GM06990 (cell line): ENCODE measurements around the gene KIFC1.

Experiments used
- DNase-seq: peaks from one replicate; pipeline ENCODE4 v3.0.0-alpha.2; 2011; ENCODE audit not compliant: insufficient read length; ENCODE audit errors: extremely low read depth
- H3K27me3 ChIP-seq: replicated peaks from 2 replicates; pipeline ENCODE4 v1.6.0; 2011; ENCODE audit warnings: low read length; ENCODE audit not compliant: control insufficient read depth, insufficient read depth
- H3K36me3 ChIP-seq: 2 replicates; pipeline ENCODE4 v1.5.1; 2011; ENCODE audit warnings: low read length; ENCODE audit not compliant: control insufficient read depth, insufficient read depth
- H3K4me3 ChIP-seq: replicated peaks from 2 replicates; pipeline ENCODE4 v1.5.1; 2011; ENCODE audit warnings: low read depth, mild to moderate bottlenecking, control low read depth, low read length
- TF ChIP-seq, protein P1 (sequence below): IDR thresholded peaks from 2 replicates; pipeline ENCODE4 v1.5.1; 2011; ENCODE audit warnings: low read length, control low read depth, mild to moderate bottlenecking, inconsistent platforms; ENCODE audit not compliant: insufficient read depth, poor library complexity, severe bottlenecking

KIFC1 gene

DNA sequence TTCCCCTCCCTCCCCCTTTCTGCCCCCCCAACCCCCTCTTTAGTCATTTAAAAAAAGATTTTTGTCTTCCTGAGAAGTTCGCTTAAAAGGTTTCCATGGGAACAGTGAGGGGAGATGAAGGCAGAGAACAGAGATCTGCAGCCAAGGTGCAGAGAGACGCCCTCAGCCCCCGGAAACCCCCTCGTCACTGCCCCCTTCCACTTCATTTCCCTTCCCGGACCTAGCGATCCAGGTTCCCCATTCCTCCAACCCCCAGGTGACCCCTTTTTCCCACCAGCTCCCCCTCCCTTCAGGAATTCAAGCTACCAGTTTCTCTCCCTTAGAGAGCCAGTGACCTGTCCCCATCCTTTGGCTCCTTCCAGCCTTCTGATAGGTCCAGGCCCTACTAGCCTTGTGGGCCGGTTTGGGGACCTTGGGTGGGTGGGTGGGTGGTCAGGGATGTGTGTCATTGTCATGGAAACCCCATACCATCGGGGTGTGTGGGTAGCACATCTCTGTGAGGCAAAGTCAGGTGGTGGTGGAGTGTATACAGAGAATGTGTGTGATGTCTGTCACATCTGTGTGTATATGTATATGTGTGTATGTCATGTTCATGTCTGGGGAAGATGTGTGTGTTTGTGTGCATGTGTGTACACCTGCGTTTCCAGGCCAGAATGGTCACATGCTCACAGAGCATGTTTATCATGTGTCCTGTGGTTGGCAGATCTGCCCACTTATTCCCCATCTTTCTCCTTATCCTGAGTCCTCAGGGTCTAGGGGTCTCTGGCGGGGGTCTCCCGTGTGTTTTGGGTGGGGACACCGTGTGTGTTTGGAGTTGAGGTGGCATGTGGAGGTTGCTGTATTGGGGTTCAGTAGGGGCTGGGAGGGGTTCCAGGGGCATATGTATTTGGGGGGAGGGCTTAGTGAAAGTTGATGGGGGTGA is 35.2 kb downstream of the KIFC1 start:
- Histone ChIP-seq H3K4me3 (peak overlapping the region; percentile 77), H3K36me3 (no peaks in the 10 kb centered on the region), H3K27me3 (no peaks in the 10 kb centered on the region)
- DNase-seq = no peak
- TF ChIP-seq, protein P1, sequence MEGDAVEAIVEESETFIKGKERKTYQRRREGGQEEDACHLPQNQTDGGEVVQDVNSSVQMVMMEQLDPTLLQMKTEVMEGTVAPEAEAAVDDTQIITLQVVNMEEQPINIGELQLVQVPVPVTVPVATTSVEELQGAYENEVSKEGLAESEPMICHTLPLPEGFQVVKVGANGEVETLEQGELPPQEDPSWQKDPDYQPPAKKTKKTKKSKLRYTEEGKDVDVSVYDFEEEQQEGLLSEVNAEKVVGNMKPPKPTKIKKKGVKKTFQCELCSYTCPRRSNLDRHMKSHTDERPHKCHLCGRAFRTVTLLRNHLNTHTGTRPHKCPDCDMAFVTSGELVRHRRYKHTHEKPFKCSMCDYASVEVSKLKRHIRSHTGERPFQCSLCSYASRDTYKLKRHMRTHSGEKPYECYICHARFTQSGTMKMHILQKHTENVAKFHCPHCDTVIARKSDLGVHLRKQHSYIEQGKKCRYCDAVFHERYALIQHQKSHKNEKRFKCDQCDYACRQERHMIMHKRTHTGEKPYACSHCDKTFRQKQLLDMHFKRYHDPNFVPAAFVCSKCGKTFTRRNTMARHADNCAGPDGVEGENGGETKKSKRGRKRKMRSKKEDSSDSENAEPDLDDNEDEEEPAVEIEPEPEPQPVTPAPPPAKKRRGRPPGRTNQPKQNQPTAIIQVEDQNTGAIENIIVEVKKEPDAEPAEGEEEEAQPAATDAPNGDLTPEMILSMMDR = no peak

DNA sequence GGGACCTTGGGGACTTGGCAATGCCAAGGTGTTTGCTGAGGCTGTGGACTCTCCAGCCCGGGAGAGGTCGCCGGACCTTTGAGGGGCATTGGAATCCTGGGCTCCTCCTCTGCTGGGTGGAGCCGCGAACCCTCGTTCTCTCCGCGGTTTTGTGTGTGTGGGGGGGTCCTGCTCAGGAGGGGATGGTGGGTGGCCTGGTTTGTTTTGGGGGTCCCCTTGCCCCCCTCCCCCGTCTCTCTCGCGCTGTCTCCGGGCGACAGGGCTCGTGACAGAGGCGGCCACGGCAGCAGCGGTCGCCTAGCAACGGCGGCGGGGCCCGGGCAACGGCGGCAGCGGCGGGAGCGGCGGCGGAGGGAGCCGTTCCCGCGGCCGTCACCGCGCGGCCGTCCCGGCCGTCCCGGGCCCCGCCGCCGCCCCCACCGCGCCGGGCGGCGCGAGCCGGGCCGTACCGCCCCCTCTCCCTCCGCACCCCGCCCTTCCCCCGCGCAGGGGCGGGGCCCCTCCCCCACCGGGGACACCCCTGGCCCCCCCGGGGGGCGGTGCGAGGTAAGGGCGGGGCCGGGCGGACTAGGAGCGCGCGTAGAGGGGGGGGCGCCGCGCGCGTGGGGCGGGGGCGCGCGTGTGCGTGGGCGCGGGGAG is 36.1 kb downstream of the KIFC1 start:
- peak overlapping the region; percentile 77 for H3K4me3 ChIP-seq
- TF ChIP-seq, protein P1 = no peak
- H3K36me3 ChIP-seq = no peaks in the 10 kb centered on the region
- H3K27me3 ChIP-seq = no peaks in the 10 kb centered on the region
- DNase-seq = no peak

DNA sequence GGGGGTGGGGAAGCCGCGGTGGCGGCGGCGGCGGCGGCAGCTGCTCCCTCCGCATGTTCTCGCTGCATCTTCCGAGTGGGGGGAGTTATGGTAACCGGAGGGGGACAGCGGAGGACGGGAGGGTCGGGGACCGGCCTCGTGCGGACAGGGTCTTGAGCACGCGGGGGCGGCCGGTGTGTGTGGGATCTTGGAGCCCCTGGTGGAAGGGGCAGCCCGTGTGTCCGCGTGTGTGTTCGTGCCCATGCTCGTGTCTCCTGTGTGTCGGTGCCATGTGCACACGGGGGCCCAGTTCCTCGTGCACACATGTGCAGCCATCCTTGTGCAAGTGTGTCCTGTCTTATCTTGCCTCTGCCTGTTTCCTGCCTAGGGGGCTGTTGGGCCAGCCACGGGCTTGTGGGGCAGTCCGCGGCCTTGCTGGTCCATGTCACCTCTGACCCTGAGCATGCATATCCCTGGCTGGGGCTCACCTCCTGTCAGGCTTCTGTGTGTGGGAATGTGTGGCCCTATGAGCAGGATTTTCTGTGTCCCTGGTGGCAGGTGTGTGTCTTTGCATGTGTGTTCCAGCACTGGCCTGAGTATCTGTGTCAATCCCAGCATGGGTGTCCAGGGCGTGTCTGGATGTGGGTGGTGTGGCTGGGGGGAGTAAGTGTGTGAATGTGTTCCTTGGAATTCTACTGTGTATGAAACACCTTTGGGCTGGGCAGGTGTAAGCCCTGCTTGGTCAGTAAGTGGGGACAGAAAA is 36.8 kb downstream of the KIFC1 start:
- no peaks in the 10 kb centered on the region for H3K27me3 ChIP-seq
- TF ChIP-seq, protein P1 = peak; percentile 42
- DNase-seq = peak; percentile 65
- peaks cover 1% of the 10 kb centered on the region; the same call in 1 of the 2 replicates for H3K36me3 ChIP-seq
- peak overlapping the region; percentile 59 for H3K4me3 ChIP-seq

DNA sequence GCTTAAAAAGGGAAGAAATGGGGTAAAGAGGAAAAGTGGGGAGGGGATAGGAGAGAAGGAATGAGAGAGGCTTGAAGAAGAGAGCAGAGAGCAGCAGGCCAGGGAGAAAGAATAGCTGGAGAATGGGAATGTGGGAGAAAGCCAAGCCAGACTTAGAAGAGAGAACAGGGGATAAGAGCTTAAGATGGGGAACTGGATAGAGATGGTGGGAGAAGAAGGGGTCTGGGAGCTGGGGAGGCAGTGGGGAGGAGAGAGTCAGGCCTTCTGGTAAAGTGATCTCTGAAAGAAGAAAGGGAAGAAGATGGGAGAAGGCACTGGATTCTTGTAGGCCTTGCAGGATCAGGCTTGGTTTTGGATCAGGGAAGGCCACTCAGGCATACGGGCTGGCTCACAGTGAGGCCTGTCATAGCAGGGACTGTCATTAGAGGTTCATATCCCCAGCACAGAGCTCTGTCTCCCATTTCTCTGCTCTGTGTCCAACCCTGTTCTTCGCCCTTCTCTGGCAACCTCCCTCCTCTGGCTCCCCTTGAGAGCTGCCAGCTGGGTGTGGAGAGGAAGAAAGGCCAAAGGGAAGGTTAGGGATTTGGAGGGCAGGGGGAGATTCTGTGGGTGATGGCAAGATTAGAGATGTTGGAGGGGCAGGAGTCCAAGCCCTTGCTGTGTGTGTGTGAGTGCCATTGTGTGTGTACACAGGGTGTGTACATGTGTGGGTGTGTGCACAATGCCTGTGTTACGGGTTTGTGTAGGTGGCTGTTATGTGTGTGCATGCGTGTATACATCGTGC is 37.5 kb downstream of the KIFC1 start:
- no peak for DNase-seq
- TF ChIP-seq, protein P1 = no peak
- Histone ChIP-seq H3K4me3 (no peak overlapping the region), H3K36me3 (peaks cover 1% of the 10 kb centered on the region; the same call in 1 of the 2 replicates), H3K27me3 (no peaks in the 10 kb centered on the region)

DNA sequence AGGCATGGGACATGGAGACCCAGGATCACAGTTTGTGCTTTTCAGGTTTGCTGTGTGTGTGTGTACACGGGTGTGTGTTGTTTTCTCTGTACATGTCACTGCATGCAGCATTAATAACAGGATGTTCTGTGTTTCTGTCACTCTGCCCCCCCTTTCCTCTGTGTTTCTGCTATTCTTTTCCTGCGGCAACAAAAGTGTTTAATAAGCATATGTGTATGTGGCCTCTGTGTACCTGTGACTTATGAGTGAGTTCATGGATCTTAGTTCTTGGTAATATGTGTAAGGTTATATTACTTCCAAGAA is 38.1 kb downstream of the KIFC1 start:
- Histone ChIP-seq H3K4me3 (no peak overlapping the region), H3K27me3 (no peaks in the 10 kb centered on the region), H3K36me3 (peaks cover 1% of the 10 kb centered on the region; the same call in 1 of the 2 replicates)
- TF ChIP-seq, protein P1 = no peak
- no peak for DNase-seq
